ENCODE data around the gene CPAMD8.

CPAMD8 gene

GRCh38 chr19:16931306-16931705 lies 95.3 kb downstream of the CPAMD8 start:
- H3K27ac ChIP-seq, result no peak overlapping the region
- TF ChIP-seq, protein P1, sequence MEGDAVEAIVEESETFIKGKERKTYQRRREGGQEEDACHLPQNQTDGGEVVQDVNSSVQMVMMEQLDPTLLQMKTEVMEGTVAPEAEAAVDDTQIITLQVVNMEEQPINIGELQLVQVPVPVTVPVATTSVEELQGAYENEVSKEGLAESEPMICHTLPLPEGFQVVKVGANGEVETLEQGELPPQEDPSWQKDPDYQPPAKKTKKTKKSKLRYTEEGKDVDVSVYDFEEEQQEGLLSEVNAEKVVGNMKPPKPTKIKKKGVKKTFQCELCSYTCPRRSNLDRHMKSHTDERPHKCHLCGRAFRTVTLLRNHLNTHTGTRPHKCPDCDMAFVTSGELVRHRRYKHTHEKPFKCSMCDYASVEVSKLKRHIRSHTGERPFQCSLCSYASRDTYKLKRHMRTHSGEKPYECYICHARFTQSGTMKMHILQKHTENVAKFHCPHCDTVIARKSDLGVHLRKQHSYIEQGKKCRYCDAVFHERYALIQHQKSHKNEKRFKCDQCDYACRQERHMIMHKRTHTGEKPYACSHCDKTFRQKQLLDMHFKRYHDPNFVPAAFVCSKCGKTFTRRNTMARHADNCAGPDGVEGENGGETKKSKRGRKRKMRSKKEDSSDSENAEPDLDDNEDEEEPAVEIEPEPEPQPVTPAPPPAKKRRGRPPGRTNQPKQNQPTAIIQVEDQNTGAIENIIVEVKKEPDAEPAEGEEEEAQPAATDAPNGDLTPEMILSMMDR (conservative IDR thresholded peaks at IDR 0.05), result no peak

GRCh38 chr19:16930753-16931152 lies 95.9 kb downstream of the CPAMD8 start:
- TF ChIP-seq, protein P1 (conservative IDR thresholded peaks at IDR 0.05), result no peak
- no peak overlapping the region for H3K27ac ChIP-seq

GRCh38 chr19:16928916-16929315 lies 97.7 kb downstream of the CPAMD8 start:
- no peak overlapping the region for H3K27ac ChIP-seq

DNA sequence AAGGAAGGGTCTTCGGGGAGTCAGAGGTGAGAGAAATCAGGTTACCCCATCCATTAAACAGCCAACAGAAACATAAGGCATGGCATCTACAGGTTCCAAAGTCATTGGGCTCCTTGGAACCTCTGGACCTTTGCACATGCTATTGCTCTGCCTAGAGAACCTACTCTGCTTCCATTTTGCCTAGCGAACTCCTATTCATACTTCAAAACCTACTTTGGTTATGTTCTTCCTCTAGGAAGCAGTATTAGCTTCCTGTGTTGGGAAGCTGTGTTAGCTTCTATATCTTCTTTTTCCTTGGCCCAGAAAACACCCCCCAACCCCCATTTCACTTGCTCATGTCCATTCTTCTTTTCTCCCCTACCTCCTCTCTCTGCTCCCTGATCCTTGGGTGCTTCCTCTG lies 98.3 kb downstream of the CPAMD8 start:
- TF ChIP-seq, protein P1 (conservative IDR thresholded peaks at IDR 0.05), result no peak
- H3K27ac ChIP-seq, result no peak overlapping the region

More at GRCh38 chr19:16928916-16929315, 97.7 kb downstream of the CPAMD8 start:
- TF ChIP-seq, protein P1 (conservative IDR thresholded peaks at IDR 0.05), result no peak

DNA sequence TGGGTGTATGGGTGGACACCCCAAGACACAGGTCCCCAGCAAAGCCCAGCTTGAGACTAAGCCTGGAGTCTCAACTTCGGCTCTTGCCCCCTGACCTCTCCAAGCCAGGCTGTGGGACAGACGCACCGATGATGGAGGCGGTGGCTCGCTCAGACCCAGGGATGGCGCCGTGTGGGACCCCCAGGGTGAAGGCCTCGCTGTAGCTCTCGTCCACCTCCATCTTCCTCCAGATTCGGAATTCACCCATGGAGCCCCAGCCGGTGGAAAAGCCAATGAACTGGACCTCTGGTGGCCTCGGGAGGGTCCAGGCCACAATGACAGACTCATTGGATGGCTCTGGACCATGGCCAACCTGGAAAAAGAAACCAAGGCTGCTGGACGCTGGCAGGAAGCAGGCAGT lies 98.7 kb downstream of the CPAMD8 start:
- H3K27ac ChIP-seq, result no peak overlapping the region
- TF ChIP-seq, protein P1 (conservative IDR thresholded peaks at IDR 0.05), result no peak

DNA sequence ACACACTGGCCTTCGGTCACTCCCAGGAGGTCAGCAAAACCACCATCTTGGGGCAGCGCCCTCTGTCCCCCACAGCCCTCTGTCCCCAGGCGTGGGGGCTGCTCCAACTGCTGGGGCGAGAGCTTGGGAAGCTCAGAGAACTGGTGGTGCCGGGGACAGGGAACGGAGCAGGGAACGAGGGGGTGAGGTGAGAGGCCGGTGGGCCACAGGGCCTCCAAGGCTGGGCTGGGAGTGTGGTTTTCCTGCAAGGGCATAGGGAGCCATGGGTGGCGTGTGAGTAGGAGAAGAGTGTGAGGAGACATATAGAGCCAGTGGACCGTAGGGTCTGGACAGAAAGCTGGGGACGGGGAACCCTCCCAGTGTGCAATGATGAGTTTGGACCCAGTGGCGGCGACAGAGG lies 103.7 kb downstream of the CPAMD8 start:
- TF ChIP-seq, protein P1 (conservative IDR thresholded peaks at IDR 0.05), result no peak
- H3K27ac ChIP-seq, result no peak overlapping the region

GRCh38 chr19:16922592-16922934 lies 104.0 kb downstream of the CPAMD8 start:
- TF ChIP-seq, protein P1 (conservative IDR thresholded peaks at IDR 0.05), result no peak
- H3K27ac ChIP-seq, result no peak overlapping the region
